Measurements from ENCODE around the gene NTN5. TPM values are rescaled to one million over a fixed set of nuclear protein-coding genes. Genes with fewer than 3 reads are reported as not detected.
"Not testable (repeated sequence)": the region's sequence is repeated elsewhere in the genome, so short reads cannot be mapped to it uniquely, and the experiment has no call there.

NTN5 gene
- total and polyA plus RNA-seq, 2 of the 4 experiments (the other 2 are of a cell fraction): 0.19 TPM; not detected in 1

DNA sequence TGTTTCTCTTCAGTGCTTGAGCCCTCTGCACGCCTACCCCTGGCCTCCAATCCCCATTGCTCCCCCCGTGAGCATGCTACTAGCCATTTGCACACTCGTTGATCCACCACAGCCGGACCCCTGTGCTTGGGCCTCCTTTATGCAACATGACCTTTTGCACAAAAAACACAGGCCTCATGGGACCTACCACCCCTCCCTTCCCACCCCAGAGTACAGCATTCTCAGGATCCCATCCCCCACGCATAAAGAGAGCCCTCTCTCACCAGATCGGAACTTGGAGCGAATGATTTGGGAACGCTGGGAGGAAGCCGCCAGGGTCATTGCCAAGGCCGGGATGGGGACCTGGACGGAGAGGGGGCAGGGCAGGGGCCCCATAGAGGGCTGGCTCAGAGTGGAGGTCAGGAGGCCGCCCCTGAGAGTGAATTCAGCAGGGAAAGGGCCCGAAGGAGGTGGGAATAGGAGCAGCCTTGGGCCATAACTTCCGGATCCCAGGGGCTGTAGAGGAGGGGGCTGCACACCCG lies 46.0 kb upstream of the NTN5 start (continued):
- TF ChIP-seq, protein P1, sequence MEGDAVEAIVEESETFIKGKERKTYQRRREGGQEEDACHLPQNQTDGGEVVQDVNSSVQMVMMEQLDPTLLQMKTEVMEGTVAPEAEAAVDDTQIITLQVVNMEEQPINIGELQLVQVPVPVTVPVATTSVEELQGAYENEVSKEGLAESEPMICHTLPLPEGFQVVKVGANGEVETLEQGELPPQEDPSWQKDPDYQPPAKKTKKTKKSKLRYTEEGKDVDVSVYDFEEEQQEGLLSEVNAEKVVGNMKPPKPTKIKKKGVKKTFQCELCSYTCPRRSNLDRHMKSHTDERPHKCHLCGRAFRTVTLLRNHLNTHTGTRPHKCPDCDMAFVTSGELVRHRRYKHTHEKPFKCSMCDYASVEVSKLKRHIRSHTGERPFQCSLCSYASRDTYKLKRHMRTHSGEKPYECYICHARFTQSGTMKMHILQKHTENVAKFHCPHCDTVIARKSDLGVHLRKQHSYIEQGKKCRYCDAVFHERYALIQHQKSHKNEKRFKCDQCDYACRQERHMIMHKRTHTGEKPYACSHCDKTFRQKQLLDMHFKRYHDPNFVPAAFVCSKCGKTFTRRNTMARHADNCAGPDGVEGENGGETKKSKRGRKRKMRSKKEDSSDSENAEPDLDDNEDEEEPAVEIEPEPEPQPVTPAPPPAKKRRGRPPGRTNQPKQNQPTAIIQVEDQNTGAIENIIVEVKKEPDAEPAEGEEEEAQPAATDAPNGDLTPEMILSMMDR (conservative IDR thresholded peaks at IDR 0.05; ENCODE audit: low read depth, low read length): no peak

- H3K27me3 ChIP-seq (ENCODE audit: control insufficient read depth, insufficient read depth, low read length); H2BK15ac ChIP-seq (ENCODE audit: low read depth, low read length); H4K20me1 ChIP-seq (ENCODE audit: insufficient read depth, low read length); H3K4me2 ChIP-seq (ENCODE audit: low read depth, low read length); H2AFZ ChIP-seq (replicated peaks; ENCODE audit: low read length, poor library complexity); H3K9me1 ChIP-seq (ENCODE audit: insufficient read depth, low read length); H3K18ac ChIP-seq (ENCODE audit: low read depth, low read length); ATAC-seq (ENCODE audit: low read depth); H2BK20ac ChIP-seq (ENCODE audit: low read depth, low read length); H3K27ac ChIP-seq (ENCODE audit: insufficient read depth, low read length); H4K5ac ChIP-seq (ENCODE audit: low read depth, low read length); H3K9ac ChIP-seq (ENCODE audit: low read depth, low read length); H3K56ac ChIP-seq (ENCODE audit: extremely low read depth, insufficient read depth, low read length); H3K4ac ChIP-seq (ENCODE audit: low read depth, low read length); DNase-seq; H2AK9ac ChIP-seq (replicated peaks; ENCODE audit: low read depth, low read length, poor library complexity); H2BK120ac ChIP-seq (ENCODE audit: low read depth, low read length); H3K9me3 ChIP-seq (ENCODE audit: control insufficient read depth, insufficient read depth, low read length); CTCF ChIA-PET; H2BK5ac ChIP-seq (ENCODE audit: low read depth, low read length, poor library complexity, severe bottlenecking); in situ Hi-C loops (cut with MboI; ENCODE audit: low sequenced_read_pairs); H2AK5ac ChIP-seq (ENCODE audit: low read depth, low read length); H3K23ac ChIP-seq (ENCODE audit: low read depth, low read length); H3K36me3 ChIP-seq (ENCODE audit: control insufficient read depth, insufficient read depth, low read length); H4K91ac ChIP-seq (ENCODE audit: insufficient read depth, low read depth, low read length); BruUV-seq (replicated peaks); H3K14ac ChIP-seq (replicated peaks; ENCODE audit: low read depth, low read length); dilution Hi-C loops (cut with HindIII; ENCODE audit: low sequenced_read_pairs, unreplicated experiment); H4K8ac ChIP-seq (ENCODE audit: low read depth in 2 of 2, low read length in 2 of 2); POLR2A ChIA-PET (ENCODE audit: unreplicated experiment); H3K4me3 ChIP-seq (ENCODE audit: insufficient read depth, low read depth, low read length); intact Hi-C loops (cut with micrococcal nuclease): not testable (repeated sequence)
- Histone ChIP-seq H3K4me1 (ENCODE audit: control insufficient read depth, insufficient read depth, low read length) (peaks cover 12% of the 10 kb centered on the region), H3K79me1 (ENCODE audit: low read depth in 1 of 2, low read length in 2 of 2) (peaks cover 4 to 27% of the 10 kb centered on the region in 2 experiments; a peak in 3 of 4 replicates)
- WGBS, 2 experiments (ENCODE audit: extremely low coverage in 2 of 2, insufficient read length in 1 of 2): 100% methylated on average over 1 of the region's 13 CpGs; no CpG with 5 or more reads in 1 of the 2 experiments
These were observed 45.3 kb upstream of the NTN5 start for GRCh38 chr19:48718106-48718505.

Measured in IMR-90 (cell line).